ENCODE results near the gene ASIC4. TPM values are rescaled to one million over a fixed set of nuclear protein-coding genes. Genes with fewer than 3 reads are reported as not detected.

The ASIC4 gene
- total RNA-seq, 1 experiment from 2014 or later: 2.1 TPM

GRCh38 chr2:219512524-219513216 lies 1.6 kb upstream of the ASIC4 start:
- no peak overlapping the region for H3K4me2 ChIP-seq (ENCODE audit: low read length)
- TF ChIP-seq POLR2AphosphoS5 (IDR thresholded peaks at IDR 0.05; ENCODE audit: low read depth, low read length) (no peak), FOSL1 (IDR thresholded peaks at IDR 0.05; ENCODE audit: low read depth) (no peak), SRF (IDR thresholded peaks at IDR 0.05; ENCODE audit: low read depth) (no peak), EZH2phosphoT487 (IDR thresholded peaks at IDR 0.05; ENCODE audit: borderline replicate concordance) (no peak)
- TF ChIP-seq, protein P1, sequence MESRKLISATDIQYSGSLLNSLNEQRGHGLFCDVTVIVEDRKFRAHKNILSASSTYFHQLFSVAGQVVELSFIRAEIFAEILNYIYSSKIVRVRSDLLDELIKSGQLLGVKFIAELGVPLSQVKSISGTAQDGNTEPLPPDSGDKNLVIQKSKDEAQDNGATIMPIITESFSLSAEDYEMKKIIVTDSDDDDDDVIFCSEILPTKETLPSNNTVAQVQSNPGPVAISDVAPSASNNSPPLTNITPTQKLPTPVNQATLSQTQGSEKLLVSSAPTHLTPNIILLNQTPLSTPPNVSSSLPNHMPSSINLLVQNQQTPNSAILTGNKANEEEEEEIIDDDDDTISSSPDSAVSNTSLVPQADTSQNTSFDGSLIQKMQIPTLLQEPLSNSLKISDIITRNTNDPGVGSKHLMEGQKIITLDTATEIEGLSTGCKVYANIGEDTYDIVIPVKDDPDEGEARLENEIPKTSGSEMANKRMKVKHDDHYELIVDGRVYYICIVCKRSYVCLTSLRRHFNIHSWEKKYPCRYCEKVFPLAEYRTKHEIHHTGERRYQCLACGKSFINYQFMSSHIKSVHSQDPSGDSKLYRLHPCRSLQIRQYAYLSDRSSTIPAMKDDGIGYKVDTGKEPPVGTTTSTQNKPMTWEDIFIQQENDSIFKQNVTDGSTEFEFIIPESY (IDR thresholded peaks at IDR 0.05; ENCODE audit: extremely low read depth, insufficient replicate concordance, low read length): no peak
- H3K4me1 ChIP-seq (ENCODE audit: control insufficient read depth in 1 of 2, insufficient read depth in 2 of 2, low read length in 2 of 2): peaks cover 0 to 19% of the 10 kb centered on the region in 2 experiments; a peak in 2 of 4 replicates
- no peak overlapping the region for H3K4me3 ChIP-seq (replicated peaks in 1 of 2; ENCODE audit: low read depth in 1 of 2, low read length in 2 of 2)
- BruUV-seq (replicated peaks): no TSS peak
- no peak overlapping the region for H3K9ac ChIP-seq (ENCODE audit: low read length)
- DNase-seq (ENCODE audit: low read depth, low spot score) (no peak), ATAC-seq (no peak)
- H3K27ac ChIP-seq (ENCODE audit: low read depth, low read length): no peak overlapping the region
- no peaks in the 10 kb centered on the region for H3K36me3 ChIP-seq (ENCODE audit: control insufficient read depth in 1 of 2, insufficient read depth in 2 of 2, low read length in 2 of 2)
- ChIA-PET RAD21 (ENCODE audit: low non-redundant PET in 1 of 2, low total read pairs in 2 of 2, uncharacterized antibody in 2 of 2, unreplicated experiment in 2 of 2) (no interaction called here), POLR2A (no interaction called here), CTCF (interaction anchor here (1.2 to 1.8 kb wide), 3 partner anchors 14 to 17 kb away, joined by 5 to 7 read pairs (median 5); partner anchors contain the start of gene GMPPA)
- no peaks in the 10 kb centered on the region for H3K9me3 ChIP-seq (ENCODE audit: control insufficient read depth in 1 of 2, insufficient read depth in 1 of 2, low read depth in 1 of 2, low read length in 2 of 2)
- H2AFZ ChIP-seq (ENCODE audit: low read depth, low read length, poor library complexity, severe bottlenecking): no peak overlapping the region
- intact Hi-C loops (cut with micrococcal nuclease): no loop called here
- H4K20me1 ChIP-seq (ENCODE audit: insufficient read depth): no peaks in the 10 kb centered on the region
- no peaks in the 10 kb centered on the region for H3K79me2 ChIP-seq (ENCODE audit: insufficient read depth, low read length)
- H3K9me2 ChIP-seq (ENCODE audit: insufficient read depth): no peaks in the 10 kb centered on the region
- H3K27me3 ChIP-seq (ENCODE audit: insufficient read depth, low read length): no peaks in the 10 kb centered on the region

- POLR2A ChIA-PET: interaction anchor here (1.0 kb wide), 1 partner anchor 15 kb away, joined by 4 read pairs; the partner anchor contains the start of gene GMPPA
These were observed 495 bp upstream of the ASIC4 start for GRCh38 chr2:219513787-219514186.

More at GRCh38 chr2:219513787-219514186, 495 bp upstream of the ASIC4 start:
- RAD21 ChIA-PET (ENCODE audit: low non-redundant PET in 1 of 2, low total read pairs in 2 of 2, uncharacterized antibody in 2 of 2, unreplicated experiment in 2 of 2): no interaction called here
- no peaks in the 10 kb centered on the region for H3K36me3 ChIP-seq (ENCODE audit: control insufficient read depth in 1 of 2, insufficient read depth in 2 of 2, low read length in 2 of 2)
- H3K9me3 ChIP-seq (ENCODE audit: control insufficient read depth in 1 of 2, insufficient read depth in 1 of 2, low read depth in 1 of 2, low read length in 2 of 2): no peaks in the 10 kb centered on the region
- no peak overlapping the region for H3K9ac ChIP-seq (ENCODE audit: low read length)
- no peaks in the 10 kb centered on the region for H4K20me1 ChIP-seq (ENCODE audit: insufficient read depth)
- H3K27me3 ChIP-seq (ENCODE audit: insufficient read depth, low read length): no peaks in the 10 kb centered on the region
- H3K9me2 ChIP-seq (ENCODE audit: insufficient read depth): no peaks in the 10 kb centered on the region
- CTCF ChIA-PET: no interaction called here
- BruUV-seq (replicated peaks): no TSS peak
- no peak overlapping the region for H3K4me3 ChIP-seq (replicated peaks in 1 of 2; ENCODE audit: low read depth in 1 of 2, low read length in 2 of 2)
- H3K4me2 ChIP-seq (ENCODE audit: low read length): no peak overlapping the region
- TF ChIP-seq EZH2 (IDR thresholded peaks at IDR 0.05): no peak
- TF ChIP-seq MAX (IDR thresholded peaks at IDR 0.05): no peak
- TF ChIP-seq SP1 (IDR thresholded peaks at IDR 0.05; ENCODE audit: low read depth): no peak
- TF ChIP-seq, protein P1 (IDR thresholded peaks at IDR 0.05; ENCODE audit: extremely low read depth, insufficient replicate concordance, low read length): no peak
- no peak overlapping the region for H2AFZ ChIP-seq (ENCODE audit: low read depth, low read length, poor library complexity, severe bottlenecking)
- no peak for ATAC-seq
- no peaks in the 10 kb centered on the region for H3K79me2 ChIP-seq (ENCODE audit: insufficient read depth, low read length)
- no peak for DNase-seq (ENCODE audit: low read depth, low spot score)
- intact Hi-C loops (cut with micrococcal nuclease): no loop called here
- peaks cover 0 to 29% of the 10 kb centered on the region in 2 experiments; a peak in 2 of 4 replicates for H3K4me1 ChIP-seq (ENCODE audit: control insufficient read depth in 1 of 2, insufficient read depth in 2 of 2, low read length in 2 of 2)
- H3K27ac ChIP-seq (ENCODE audit: low read depth, low read length): no peak overlapping the region
